AG04449 (cell line): ENCODE measurements around the gene PAH.

Source experiments
- CTCF ChIA-PET: fragments of 350-600 bp; formaldehyde crosslinking; extraction: SDS; loops from one replicate; lab custom pipeline; 2021; ENCODE audit warnings: antibody characterized with exemption; lab: Yijun Ruan, JAX
- POLR2A ChIA-PET: fragments of 400-600, 350-600 bp; formaldehyde crosslinking; extraction: SDS; loops from one replicate; lab custom pipeline; 2020; ENCODE audit warnings: antibody characterized with exemption, inconsistent platforms; lab: Yijun Ruan, JAX
- DNase-seq: peaks from one replicate; pipeline ENCODE4 v3.0.0-alpha.2; 2010; ENCODE audit warnings: low read depth, low spot score
- H3K4me3 ChIP-seq: 2 replicates; pipeline ENCODE4 v1.5.1; 2011; ENCODE audit warnings: low read depth, mild to moderate bottlenecking, control low read depth, low read length
- CTCF ChIP-seq: IDR thresholded peaks from one replicate; pipeline ENCODE4 v1.5.1; 2011; ENCODE audit warnings: mild to moderate bottlenecking, moderate library complexity, low read length, control low read depth, inconsistent platforms; ENCODE audit not compliant: insufficient read depth; ENCODE audit errors: missing control alignments

PAH gene

GRCh38 chr12:102879144-102879763, 37.8 kb downstream of the PAH start:
- TF ChIP-seq CTCF = no peak
- DNase-seq = no peak
- ChIA-PET CTCF (interaction anchor here (0.5 to 0.8 kb wide), 2 partner anchors 49 to 669 kb away, joined by 3 to 4 read pairs; no protein-coding TSS in a partner anchor), POLR2A (interaction anchor here (0.6 kb wide), 1 partner anchor 669 kb away, joined by 4 read pairs; no protein-coding TSS in a partner anchor)
- no peak overlapping the region for H3K4me3 ChIP-seq

DNA sequence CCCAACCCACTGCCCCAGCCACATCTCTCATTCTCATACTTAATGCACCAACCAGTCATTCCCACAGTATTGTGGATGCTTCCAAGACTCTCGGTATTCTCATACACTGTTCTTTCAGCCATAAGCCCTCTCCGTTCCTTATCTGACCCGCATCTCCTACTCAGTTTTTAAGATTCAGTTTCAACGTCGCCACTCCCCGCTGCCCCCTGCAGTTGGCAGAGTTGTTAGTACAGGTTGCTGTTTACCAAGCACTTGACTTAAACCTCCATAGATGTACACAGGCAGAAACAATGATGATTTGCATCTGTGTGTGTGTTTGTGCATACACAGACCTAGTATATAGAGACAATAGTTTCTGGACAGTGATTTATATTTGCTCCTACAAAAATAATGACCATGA, 40.2 kb downstream of the PAH start:
- DNase-seq = no peak
- no peak overlapping the region for H3K4me3 ChIP-seq
- no peak for TF ChIP-seq CTCF
- CTCF ChIA-PET = no interaction called here
- POLR2A ChIA-PET = no interaction called here

- POLR2A ChIA-PET = no interaction called here
- CTCF ChIA-PET = interaction anchor here (0.7 kb wide), 1 partner anchor 8 kb away, joined by 4 read pairs; no protein-coding TSS in a partner anchor
- no peak overlapping the region for H3K4me3 ChIP-seq
- DNase-seq = no peak
- TF ChIP-seq CTCF = no peak
Observed at GRCh38 chr12:102874819-102875218, 42.2 kb downstream of the PAH start.

- ChIA-PET CTCF (interaction anchor here (1.7 kb wide), 1 partner anchor 10 kb away, joined by 5 read pairs; no protein-coding TSS in a partner anchor), POLR2A (no interaction called here)
- no peak for TF ChIP-seq CTCF
- no peak for DNase-seq
- no peak overlapping the region for H3K4me3 ChIP-seq
Observed at GRCh38 chr12:102873077-102873476, 44.0 kb downstream of the PAH start.

GRCh38 chr12:102871014-102871413, 46.0 kb downstream of the PAH start:
- CTCF ChIA-PET = no interaction called here
- TF ChIP-seq CTCF = no peak
- DNase-seq = no peak
- no peak overlapping the region for H3K4me3 ChIP-seq
- POLR2A ChIA-PET = no interaction called here

GRCh38 chr12:102869571-102869970, 47.5 kb downstream of the PAH start:
- POLR2A ChIA-PET = no interaction called here
- no peak for DNase-seq
- no peak for TF ChIP-seq CTCF
- CTCF ChIA-PET = no interaction called here
- no peak overlapping the region for H3K4me3 ChIP-seq
